Endothelial cell of umbilical vein (primary cell): ENCODE data around the gene TWIST2. TPM values are rescaled to one million over a fixed set of nuclear protein-coding genes. Genes with fewer than 3 reads are reported as not detected.

Source experiments
- BruUV-seq: library from RNA; stranded (reverse); fragments of 400-500 nt; replicated peaks from 2 replicates; lab custom pipeline; 2021; lab: Mats Ljungman, UMichigan
- CTCF ChIA-PET: fragments of 300-600, 350-600 bp; sonication (Branson Sonifier 250); formaldehyde crosslinking; loops from one replicate; lab custom pipeline; 2021; ENCODE audit warnings: antibody characterized with exemption, inconsistent platforms; lab: Charles Lee
- POLR2A ChIA-PET: fragments of 300-600, 350-600 bp; sonication (Branson Sonifier 250); formaldehyde crosslinking; loops from one replicate; lab custom pipeline; 2021; ENCODE audit warnings: antibody characterized with exemption, inconsistent platforms; lab: Charles Lee
- DNase-seq: peaks from one replicate; pipeline ENCODE4 v3.0.0-alpha.2; 2011; ENCODE audit warnings: low read depth, low spot score
- FAIRE-seq: peaks from 2 replicates; lab custom pipeline; 2011; peaks lifted over from hg19 to GRCh38; lab: Jason Lieb, UNC
- H2AFZ ChIP-seq: 2 replicates; pipeline ENCODE4 v1.6.0; 2012; ENCODE audit warnings: low read depth, low read length, control low read depth, inconsistent platforms
- H3K27ac ChIP-seq: 2 replicates; pipeline ENCODE4 v1.5.1; 2011; ENCODE audit warnings: low read depth, mild to moderate bottlenecking, control low read depth, low read length, moderate library complexity; ENCODE audit not compliant: insufficient read depth
- H3K27me3 ChIP-seq, 2 experiments: 2 replicates each; pipeline versions ENCODE4 v1.6.0 to v1.6.1; 2011; ENCODE audit warnings: low read length in 2 of 2, mixed read lengths in 1 of 2; ENCODE audit not compliant: control insufficient read depth in 2 of 2, insufficient read depth in 2 of 2
- H3K36me3 ChIP-seq, 2 experiments: 2 replicates in 1 of 2; 3 replicates in 1 of 2; pipeline ENCODE4 v1.5.1; 2011; ENCODE audit warnings: low read length in 2 of 2, mild to moderate bottlenecking in 1 of 2, moderate library complexity in 1 of 2; ENCODE audit not compliant: control insufficient read depth in 2 of 2, insufficient read depth in 2 of 2; ENCODE audit errors: extremely low read depth in 1 of 2
- H3K4me1 ChIP-seq: 3 replicates; pipeline ENCODE4 v1.5.1; 2011; ENCODE audit warnings: mild to moderate bottlenecking, low read length; ENCODE audit not compliant: control insufficient read depth, insufficient read depth; ENCODE audit errors: extremely low read depth
- H3K4me2 ChIP-seq: 2 replicates; pipeline ENCODE4 v1.6.1; 2011; ENCODE audit warnings: low read length, control low read depth, mixed read lengths; ENCODE audit not compliant: insufficient read depth
- H3K4me3 ChIP-seq, 3 experiments: fragments of 200-600 bp in 1 of 3; sonication (generic), shearing (Covaris generic) in 1 of 3; replicated peaks in 1 of 3; 2 replicates each; pipeline ENCODE4 v1.5.1; 2011 to 2016; ENCODE audit warnings: control low read depth in 3 of 3, low read length in 3 of 3, mild to moderate bottlenecking in 2 of 3, inconsistent platforms in 1 of 3, low read depth in 1 of 3, moderate library complexity in 1 of 3; ENCODE audit not compliant: insufficient read depth in 1 of 3
- H3K79me2 ChIP-seq: 2 replicates; pipeline ENCODE4 v1.6.0; 2012; ENCODE audit warnings: low read length, inconsistent platforms; ENCODE audit not compliant: control insufficient read depth, insufficient read depth
- H3K9ac ChIP-seq: replicated peaks from 2 replicates; pipeline ENCODE3; 2011; ENCODE audit warnings: low read length, control low read depth; ENCODE audit not compliant: insufficient read depth; ENCODE audit errors: extremely low read depth
- H3K9me1 ChIP-seq: replicated peaks from 3 replicates; pipeline ENCODE4 v1.6.0; 2011; ENCODE audit warnings: mild to moderate bottlenecking, low read length; ENCODE audit not compliant: control insufficient read depth, insufficient read depth; ENCODE audit errors: extremely low read depth
- H3K9me3 ChIP-seq: replicated peaks from 2 replicates; pipeline ENCODE4 v1.5.1; 2012; ENCODE audit warnings: low read length, inconsistent platforms; ENCODE audit not compliant: control insufficient read depth, insufficient read depth
- H4K20me1 ChIP-seq: replicated peaks from 2 replicates; pipeline ENCODE3; 2011; ENCODE audit warnings: mild to moderate bottlenecking, low read length; ENCODE audit not compliant: control insufficient read depth, insufficient read depth; ENCODE audit errors: extremely low read depth
- EZH2 ChIP-seq: IDR thresholded peaks from 2 replicates; pipeline ENCODE4 v1.6.1; 2012; ENCODE audit warnings: borderline replicate concordance, low read depth, mild to moderate bottlenecking, moderate library complexity, low read length, inconsistent platforms; ENCODE audit not compliant: severe bottlenecking
- FOS ChIP-seq: IDR thresholded peaks from 2 replicates; pipeline ENCODE4 v1.6.1; 2011; ENCODE audit warnings: mild to moderate bottlenecking, low read length, moderate library complexity, borderline replicate concordance; ENCODE audit not compliant: insufficient read depth
- GATA2 ChIP-seq: IDR thresholded peaks from 2 replicates; pipeline ENCODE4 v1.7.0; 2011; ENCODE audit warnings: low read depth, mild to moderate bottlenecking, moderate library complexity, mixed read lengths, low read length; ENCODE audit not compliant: insufficient read length, insufficient read depth
- JUN ChIP-seq: IDR thresholded peaks from 2 replicates; pipeline ENCODE4 v1.6.1; 2011; ENCODE audit warnings: borderline replicate concordance, low read depth; ENCODE audit not compliant: insufficient read length, insufficient read depth
- MYC ChIP-seq: IDR thresholded peaks from one replicate; pipeline ENCODE4 v1.6.1; 2011; ENCODE audit warnings: mild to moderate bottlenecking, low read depth, low read length
- POLR2A ChIP-seq: IDR thresholded peaks from 2 replicates; pipeline ENCODE4 v1.6.1; 2012; ENCODE audit warnings: low read depth, mild to moderate bottlenecking, control low read depth, low read length
- POLR2AphosphoS5 ChIP-seq: IDR thresholded peaks from 2 replicates; pipeline ENCODE4 v1.6.1; 2012; ENCODE audit warnings: low read depth, mild to moderate bottlenecking, control low read depth, low read length, moderate library complexity; ENCODE audit not compliant: insufficient read depth
- dilution Hi-C: fragments of 300-500 bp; cut with MboI; formaldehyde crosslinking; loops from one replicate; pipeline ENCODE4 v1.15.0; 2019; ENCODE audit warnings: low sequenced_read_pairs; ENCODE audit not compliant: extremely low pct_ligation_motif_present
- intact Hi-C: fragments of 100-400 bp; cut with micrococcal nuclease; formaldehyde crosslinking; loops from one replicate; pipeline ENCODE4 v1.10.0; 2022
- polyA plus RNA-seq, 4 experiments: library from polyadenylated mRNA; depleted of rRNA in 3 of 4; stranded (reverse) in 3 of 4; unstranded in 1 of 4; fragments of >200 nt; gene quantifications; 2 replicates each; pipeline versions ENCODE4 v1.2.1 to v1.2.3, GENCODE V29; 2011 to 2012; ENCODE audit warnings: missing spikeins in 1 of 4
- total RNA-seq: library from RNA; stranded (reverse); gene quantifications from 2 replicates; pipeline ENCODE4 v1.2.3, GENCODE V29; 2021
- TF ChIP-seq, protein P1 (sequence below), 2 donors: IDR thresholded peaks; 1 replicate in 1 of 2; 2 replicates in 1 of 2; pipeline ENCODE4 v1.5.1; 2011; ENCODE audit warnings: low read length in 2 of 2, mild to moderate bottlenecking in 2 of 2, moderate library complexity in 2 of 2, control low read depth in 1 of 2, inconsistent platforms in 1 of 2, low read depth in 1 of 2; ENCODE audit not compliant: insufficient read depth in 1 of 2; ENCODE audit errors: extremely low read depth in 1 of 2
- TF ChIP-seq, protein P2 (sequence below): IDR thresholded peaks from 2 replicates; pipeline ENCODE4 v1.6.1; 2011; ENCODE audit not compliant: insufficient read depth, insufficient read length

Gene TWIST2
- total and polyA plus RNA-seq, 2 donors (not counting 3 experiments of a cell fraction or from before 2014, with no cell fraction given), result 2.3 to 3.4 TPM

DNA sequence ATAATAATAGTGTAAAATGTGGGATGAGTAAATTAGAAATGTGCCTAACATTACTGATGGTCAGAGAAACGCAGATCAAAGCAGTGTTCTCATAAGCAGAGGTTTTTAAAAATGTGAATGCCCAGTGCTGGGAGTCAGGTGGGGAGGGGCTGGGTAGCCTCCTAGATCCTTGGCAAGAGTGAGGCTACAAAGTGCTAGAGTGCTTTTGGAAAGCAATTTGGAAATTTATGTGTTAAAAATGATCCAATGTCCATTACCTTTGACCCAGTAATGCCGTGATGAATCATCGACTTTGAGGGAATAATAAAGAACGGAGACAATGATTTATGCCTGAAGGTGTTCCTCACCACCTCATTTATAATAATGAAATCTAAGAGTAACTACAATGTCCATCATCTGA lies 44.9 kb upstream of the TWIST2 start:
- H3K4me3 ChIP-seq, result no peak overlapping the region
- H3K27ac ChIP-seq, result no peak overlapping the region
- H3K9me3 ChIP-seq, result no peaks in the 10 kb centered on the region
- no peak for TF ChIP-seq MYC
- TF ChIP-seq, protein P1, sequence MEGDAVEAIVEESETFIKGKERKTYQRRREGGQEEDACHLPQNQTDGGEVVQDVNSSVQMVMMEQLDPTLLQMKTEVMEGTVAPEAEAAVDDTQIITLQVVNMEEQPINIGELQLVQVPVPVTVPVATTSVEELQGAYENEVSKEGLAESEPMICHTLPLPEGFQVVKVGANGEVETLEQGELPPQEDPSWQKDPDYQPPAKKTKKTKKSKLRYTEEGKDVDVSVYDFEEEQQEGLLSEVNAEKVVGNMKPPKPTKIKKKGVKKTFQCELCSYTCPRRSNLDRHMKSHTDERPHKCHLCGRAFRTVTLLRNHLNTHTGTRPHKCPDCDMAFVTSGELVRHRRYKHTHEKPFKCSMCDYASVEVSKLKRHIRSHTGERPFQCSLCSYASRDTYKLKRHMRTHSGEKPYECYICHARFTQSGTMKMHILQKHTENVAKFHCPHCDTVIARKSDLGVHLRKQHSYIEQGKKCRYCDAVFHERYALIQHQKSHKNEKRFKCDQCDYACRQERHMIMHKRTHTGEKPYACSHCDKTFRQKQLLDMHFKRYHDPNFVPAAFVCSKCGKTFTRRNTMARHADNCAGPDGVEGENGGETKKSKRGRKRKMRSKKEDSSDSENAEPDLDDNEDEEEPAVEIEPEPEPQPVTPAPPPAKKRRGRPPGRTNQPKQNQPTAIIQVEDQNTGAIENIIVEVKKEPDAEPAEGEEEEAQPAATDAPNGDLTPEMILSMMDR (IDR thresholded peaks at IDR 0.05; ENCODE audit: extremely low read depth in 1 of 2, insufficient read depth in 1 of 2, low read depth in 1 of 2, low read length in 2 of 2), result no peak
- TF ChIP-seq EZH2, result no peak
- TF ChIP-seq, protein P2, sequence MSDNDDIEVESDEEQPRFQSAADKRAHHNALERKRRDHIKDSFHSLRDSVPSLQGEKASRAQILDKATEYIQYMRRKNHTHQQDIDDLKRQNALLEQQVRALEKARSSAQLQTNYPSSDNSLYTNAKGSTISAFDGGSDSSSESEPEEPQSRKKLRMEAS, result no peak
- no peak for TF ChIP-seq POLR2A
- TF ChIP-seq POLR2AphosphoS5, result no peak
- no peak for TF ChIP-seq FOS
- no peak for TF ChIP-seq JUN
- TF ChIP-seq GATA2, result no peak
- H3K9me1 ChIP-seq, result no peaks in the 10 kb centered on the region
- FAIRE-seq (no peak), DNase-seq (no peak)
- H3K4me2 ChIP-seq, result no peak overlapping the region
- ChIA-PET CTCF (no interaction called here), POLR2A (no interaction called here)
- BruUV-seq, result no TSS peak
- no peaks in the 10 kb centered on the region for H3K79me2 ChIP-seq
- dilution Hi-C loops (no loop called here), intact Hi-C loops (no loop called here)
- H3K4me1 ChIP-seq, result no peaks in the 10 kb centered on the region
- H3K27me3 ChIP-seq, result no peaks in the 10 kb centered on the region
- H4K20me1 ChIP-seq, result no peaks in the 10 kb centered on the region
- no peak overlapping the region for H2AFZ ChIP-seq
- no peak overlapping the region for H3K9ac ChIP-seq
- no peaks in the 10 kb centered on the region for H3K36me3 ChIP-seq
